ENCODE results near the gene UBE2H.

DNA sequence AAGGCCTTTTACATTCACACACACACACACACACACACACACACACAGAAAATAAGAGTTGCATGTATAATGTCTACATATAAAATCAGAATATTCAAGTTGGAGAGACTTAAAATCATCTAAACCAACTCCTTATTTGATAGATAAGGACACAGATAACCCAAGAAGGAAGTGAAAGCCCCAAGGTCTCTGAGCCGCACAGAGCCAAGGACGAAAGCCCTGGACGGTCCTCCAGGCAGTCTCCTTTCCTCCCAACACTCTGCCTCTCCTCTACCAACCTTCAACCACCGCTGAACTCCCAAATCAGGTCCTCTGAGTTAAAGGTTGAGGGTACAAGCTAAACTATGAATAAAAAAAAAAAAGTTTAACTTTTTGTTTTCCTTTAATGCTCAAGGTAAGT lies 28.2 kb downstream of the UBE2H start:
- TF ChIP-seq EZH2 (IDR thresholded peaks at IDR 0.05) = no peak
- TF ChIP-seq POLR2AphosphoS5 (IDR thresholded peaks at IDR 0.05; ENCODE audit: borderline replicate concordance, low read depth, low read length) = no peak
